Liver (tissue), 3 donors: ENCODE measurements around the gene PLIN3.

Experiments
- CTCF ChIP-seq: fragments of 150-350 bp; IDR thresholded peaks from 2 replicates; pipeline ENCODE4 v1.5.1; 2017; ENCODE audit warnings: improper control_type of control experiment, low read depth, low read length; ENCODE audit not compliant: missing input control
- MAX ChIP-seq: IDR thresholded peaks from 2 replicates; pipeline ENCODE4 v1.6.1; 2016; ENCODE audit warnings: antibody characterized with exemption
- RAD21 ChIP-seq, 2 donors: IDR thresholded peaks; 2 replicates each; pipeline ENCODE4 v1.6.1; 2016; ENCODE audit warnings: antibody characterized with exemption in 2 of 2, mild to moderate bottlenecking in 2 of 2
- donor health status: healthy.
- donor health status: healthy.

- TF ChIP-seq CTCF: no peak
- no peak for TF ChIP-seq MAX
- no peak for TF ChIP-seq RAD21 (IDR thresholded peaks at IDR 0.05)
These were observed 40.9 kb upstream of the PLIN3 start for GRCh38 chr19:4908360-4908759.
